NCI-H1417 treated with DMSO at 0.1 percent for 48 hours (cell line): ENCODE data around the gene CHST2.
"Not testable (repeated sequence)": the region's sequence is repeated elsewhere in the genome, so short reads cannot be mapped to it uniquely, and the experiment has no call there.

Experiments used
- DNase-seq: peaks from one replicate; lab custom pipeline; 2025; lab: John Stamatoyannopoulos, UW

CHST2 gene, protein sequence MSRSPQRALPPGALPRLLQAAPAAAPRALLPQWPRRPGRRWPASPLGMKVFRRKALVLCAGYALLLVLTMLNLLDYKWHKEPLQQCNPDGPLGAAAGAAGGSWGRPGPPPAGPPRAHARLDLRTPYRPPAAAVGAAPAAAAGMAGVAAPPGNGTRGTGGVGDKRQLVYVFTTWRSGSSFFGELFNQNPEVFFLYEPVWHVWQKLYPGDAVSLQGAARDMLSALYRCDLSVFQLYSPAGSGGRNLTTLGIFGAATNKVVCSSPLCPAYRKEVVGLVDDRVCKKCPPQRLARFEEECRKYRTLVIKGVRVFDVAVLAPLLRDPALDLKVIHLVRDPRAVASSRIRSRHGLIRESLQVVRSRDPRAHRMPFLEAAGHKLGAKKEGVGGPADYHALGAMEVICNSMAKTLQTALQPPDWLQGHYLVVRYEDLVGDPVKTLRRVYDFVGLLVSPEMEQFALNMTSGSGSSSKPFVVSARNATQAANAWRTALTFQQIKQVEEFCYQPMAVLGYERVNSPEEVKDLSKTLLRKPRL

GRCh38 chr3:143119009-143119914 is at the start of gene CHST2:
TSS of gene CHST2 (plus strand) at chr3:143119771. CDS start at chr3:143120817, 1,046 bp downstream.
- DNase-seq = peak; percentile 33

GRCh38 chr3:143070977-143071551 is 48.5 kb upstream of the CHST2 start:
- DNase-seq = no peak

GRCh38 chr3:143071776-143072175 is 47.8 kb upstream of the CHST2 start:
- DNase-seq = no peak

GRCh38 chr3:143072298-143073020 is 47.1 kb upstream of the CHST2 start:
- not testable (repeated sequence) for DNase-seq

- DNase-seq = not testable (repeated sequence)
Observed at GRCh38 chr3:143073541-143073940, 46.0 kb upstream of the CHST2 start.

- DNase-seq = not testable (repeated sequence)
Observed at GRCh38 chr3:143073983-143074382, 45.6 kb upstream of the CHST2 start.

- DNase-seq = no peak
Observed at GRCh38 chr3:143078883-143079282, 40.7 kb upstream of the CHST2 start.

DNA sequence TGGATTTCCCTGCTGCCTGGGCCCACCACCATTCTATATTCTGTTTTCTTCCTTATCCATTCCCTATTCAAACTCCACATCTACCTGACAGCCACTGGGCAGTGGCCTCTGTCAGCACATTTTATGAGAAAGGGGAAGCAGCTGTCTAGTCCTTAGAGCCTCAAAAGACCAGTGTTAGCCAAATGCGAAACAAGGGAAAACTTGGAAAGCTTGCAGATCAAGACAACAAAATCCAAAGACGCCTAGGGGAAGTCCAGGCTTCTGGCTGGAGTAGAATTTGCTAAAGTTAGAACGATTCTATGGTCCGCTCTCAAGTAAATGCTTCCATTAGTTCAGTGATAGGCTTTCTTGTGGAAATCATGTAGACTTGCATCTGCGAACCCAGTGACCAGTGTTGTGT is 39.4 kb upstream of the CHST2 start:
- no peak for DNase-seq

GRCh38 chr3:143081365-143081764 is 38.2 kb upstream of the CHST2 start:
- DNase-seq = no peak

GRCh38 chr3:143081844-143082778 is 37.5 kb upstream of the CHST2 start:
- no peak for DNase-seq

GRCh38 chr3:143083781-143084180 is 35.8 kb upstream of the CHST2 start:
- DNase-seq = no peak

GRCh38 chr3:143084856-143085731 is 34.5 kb upstream of the CHST2 start:
- DNase-seq = no peak

DNA sequence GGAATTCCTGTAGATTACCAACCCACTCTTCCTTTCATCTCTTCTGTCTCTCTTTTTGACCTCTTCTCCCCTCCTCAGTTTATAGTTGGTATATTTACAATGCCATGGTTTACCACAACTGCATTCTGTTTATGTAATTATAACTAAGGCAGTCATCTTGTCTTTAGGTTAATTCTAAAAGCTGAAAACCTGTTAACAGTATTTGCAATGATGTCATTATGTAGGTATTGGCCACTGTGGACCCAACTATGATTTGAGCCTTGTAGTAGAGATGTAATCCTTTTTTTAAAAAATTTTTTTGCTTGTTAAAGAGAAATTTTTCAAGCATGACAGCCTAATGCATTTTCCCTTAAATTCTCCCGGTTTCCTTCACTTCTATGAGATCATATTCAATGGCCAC is 30.7 kb upstream of the CHST2 start:
- DNase-seq = no peak

DNA sequence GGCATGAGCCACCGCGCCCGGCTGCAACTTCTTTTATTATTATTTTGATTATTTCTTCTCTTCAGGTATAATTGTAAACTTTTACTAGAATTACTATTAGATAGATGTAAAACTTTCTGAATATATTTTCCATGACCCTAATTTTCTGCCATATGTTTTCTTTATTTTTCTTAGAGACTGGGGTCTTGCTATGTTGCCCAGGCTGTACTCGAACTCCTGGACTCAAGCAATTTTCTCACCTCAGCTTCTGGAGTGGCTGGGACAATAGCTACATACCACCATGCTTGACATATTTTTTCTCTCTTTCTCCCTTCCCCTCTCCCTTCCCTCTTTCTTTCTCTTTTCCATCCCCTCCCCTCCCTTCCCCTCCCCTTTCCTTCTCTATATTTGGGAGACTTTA is 29.6 kb upstream of the CHST2 start:
- no peak for DNase-seq

GRCh38 chr3:143090486-143090885 is 29.1 kb upstream of the CHST2 start:
- no peak for DNase-seq

DNA sequence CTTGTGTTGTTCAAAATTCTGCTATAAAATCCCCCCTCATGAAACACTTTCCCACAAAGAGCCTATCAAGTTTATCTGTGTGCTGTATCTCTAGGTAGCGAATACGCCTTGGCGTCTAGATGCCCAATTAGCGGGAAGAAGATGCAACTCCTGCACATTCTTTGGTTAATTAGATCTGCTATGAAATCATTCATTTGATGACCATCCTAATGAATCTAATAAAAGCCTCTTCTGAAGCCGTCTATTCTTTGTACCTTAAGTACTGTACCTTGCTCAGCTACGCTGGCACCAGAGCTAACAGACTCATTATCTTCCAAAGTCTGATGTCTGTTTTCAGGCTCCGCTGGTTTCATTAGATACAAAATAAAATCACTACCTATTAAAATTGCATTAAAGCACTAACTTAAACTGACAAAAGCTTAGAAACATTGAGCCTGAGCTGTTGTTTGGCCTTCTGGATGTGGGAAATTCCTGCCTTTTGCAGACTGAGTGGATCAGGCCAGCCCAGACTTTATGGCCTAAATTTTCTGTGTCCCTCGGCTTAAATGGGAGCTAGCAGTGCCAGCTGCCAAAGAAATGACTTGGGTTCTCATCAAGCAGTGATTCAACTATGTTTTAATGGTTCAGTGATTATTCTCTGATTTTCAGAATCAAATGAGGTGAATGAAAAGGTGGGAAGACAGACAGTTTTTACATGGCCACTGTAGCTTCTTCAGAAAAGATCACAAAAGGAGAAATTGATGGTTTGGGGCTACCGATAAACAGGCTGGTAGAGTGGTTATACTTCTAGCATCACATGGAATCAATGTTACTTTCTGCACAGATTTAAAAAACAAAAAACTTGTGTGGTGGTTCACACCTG is 28.4 kb upstream of the CHST2 start:
- DNase-seq = no peak

GRCh38 chr3:143092191-143092590 is 27.4 kb upstream of the CHST2 start:
- no peak for DNase-seq

GRCh38 chr3:143095813-143096212 is 23.8 kb upstream of the CHST2 start:
- no peak for DNase-seq
